ENCODE results near the gene ALKBH8.

DNA sequence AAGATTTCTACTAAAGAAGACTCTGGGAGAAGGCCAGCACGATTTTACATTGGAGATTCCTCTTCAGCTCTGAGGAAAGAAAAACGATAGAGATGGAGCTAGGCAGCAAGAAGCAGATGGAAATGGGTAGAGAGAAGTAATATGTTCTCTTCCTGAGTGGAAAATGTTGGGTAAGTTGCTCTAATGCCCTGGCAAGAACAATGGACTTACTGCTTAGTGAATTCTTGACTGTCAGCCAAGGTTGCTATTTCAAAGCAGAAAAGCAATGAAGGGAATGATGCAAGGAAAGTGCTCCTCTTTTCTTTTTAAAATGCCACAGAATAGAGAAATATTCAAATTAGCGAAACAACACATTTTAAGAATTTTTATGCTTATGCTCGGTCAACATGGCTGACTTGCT lies 69.5 kb downstream of the ALKBH8 start:
- TF ChIP-seq POLR2A (IDR thresholded peaks at IDR 0.05; ENCODE audit: low read depth, low read length) (no peak), POLR2AphosphoS5 (IDR thresholded peaks at IDR 0.05; ENCODE audit: low read depth, low read length) (no peak), PAX5 (IDR thresholded peaks at IDR 0.05; ENCODE audit: insufficient read depth, low read length, severe bottlenecking) (no peak), POU2F2 (IDR thresholded peaks at IDR 0.05; ENCODE audit: low read depth, low read length) (no peak), SPI1 (IDR thresholded peaks at IDR 0.05; ENCODE audit: low read depth, low read length) (no peak), TAF1 (IDR thresholded peaks at IDR 0.05; ENCODE audit: low read depth, low read length) (no peak)

Measured in GM12891 (cell line).